ENCODE results near the gene TSPEAR. TPM values are rescaled to one million over a fixed set of nuclear protein-coding genes. Genes with fewer than 3 reads are reported as not detected.

TSPEAR gene
- total and polyA plus RNA-seq, 9 of the 15 experiments (the other 6 are each of a cell fraction or from before 2014, with no cell fraction given), result not detected

DNA sequence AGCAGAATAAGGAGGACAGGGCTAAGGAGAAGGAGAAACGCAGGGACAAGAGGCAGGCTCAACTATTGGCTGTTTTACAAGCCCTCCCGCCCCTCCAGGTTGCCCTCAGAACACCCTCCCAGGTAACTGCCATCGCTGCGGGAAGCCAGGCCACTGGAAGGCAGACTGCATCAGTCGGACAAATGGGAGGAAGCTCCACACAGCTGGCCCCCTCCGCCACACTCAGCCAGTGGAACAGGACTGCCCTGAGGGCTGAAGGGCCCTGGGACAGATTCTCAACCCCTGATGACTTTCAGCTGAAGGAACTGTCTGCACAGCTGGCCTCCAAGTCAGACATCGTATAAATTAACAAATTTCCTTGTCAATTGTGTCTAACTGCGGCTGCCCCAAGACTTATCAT is 234.2 kb downstream of the TSPEAR start:
- FAIRE-seq (no peak), DNase-seq (ENCODE audit: extremely low read depth in 1 of 4, low spot score in 3 of 4) (no peak), ATAC-seq (no peak)
- Histone ChIP-seq H2AFZ (ENCODE audit: low read depth, low read length) (no peak overlapping the region), H3K36me3 (ENCODE audit: control insufficient read depth, insufficient read depth, low read length) (no peaks in the 10 kb centered on the region), H3K9ac (ENCODE audit: insufficient read depth in 1 of 2, low read depth in 2 of 2, low read length in 2 of 2) (no peak overlapping the region), H4K20me1 (replicated peaks; ENCODE audit: control insufficient read depth, insufficient read depth, low read length) (no peaks in the 10 kb centered on the region), H3K27ac (ENCODE audit: extremely low read depth, low read depth, low read length) (no peak overlapping the region), H3K4me3 (no peak overlapping the region), H3K4me2 (ENCODE audit: insufficient read depth, low read length) (no peak overlapping the region), H3K9me1 (ENCODE audit: control insufficient read depth, insufficient read depth, low read length) (no peaks in the 10 kb centered on the region), H3K79me2 (ENCODE audit: control insufficient read depth, insufficient read depth, low read length) (no peaks in the 10 kb centered on the region), H3K4me1 (replicated peaks in 1 of 2; ENCODE audit: control insufficient read depth in 2 of 2, insufficient read depth in 2 of 2, low read length in 2 of 2) (peaks cover 0 to 8% of the 10 kb centered on the region in 2 experiments; a peak in 2 of 5 replicates), H3K27me3 (ENCODE audit: control insufficient read depth in 2 of 2, insufficient read depth in 2 of 2, low read length in 2 of 2) (peaks cover 6 to 32% of the 10 kb centered on the region in 2 experiments; a peak in 3 of 5 replicates), H3K9me3 (replicated peaks; ENCODE audit: control insufficient read depth, insufficient read depth, low read depth, low read length) (no peaks in the 10 kb centered on the region)
- in situ Hi-C loops (cut with MboI), result no loop called here
- TF ChIP-seq YBX1 (IDR thresholded peaks at IDR 0.05) (no peak), SAFB2 (IDR thresholded peaks at IDR 0.05; ENCODE audit: borderline replicate concordance, low read depth, low read length, severe bottlenecking) (no peak), POLR2H (tag; IDR thresholded peaks at IDR 0.05; ENCODE audit: low read depth) (no peak), TBL1XR1 (IDR thresholded peaks at IDR 0.05; ENCODE audit: low read length in 2 of 2) (no peak), CCAR2 (IDR thresholded peaks at IDR 0.05; ENCODE audit: low read depth, low read length) (no peak), ETV6 (IDR thresholded peaks at IDR 0.05; ENCODE audit: borderline replicate concordance in 1 of 2, low read depth in 2 of 2, low read length in 1 of 2) (no peak), ETV6 (CRISPR knock-in tag; IDR thresholded peaks at IDR 0.05; ENCODE audit: borderline replicate concordance) (no peak), MTA1 (IDR thresholded peaks at IDR 0.05; ENCODE audit: borderline replicate concordance) (no peak), ZNF146 (CRISPR knock-in tag; IDR thresholded peaks at IDR 0.05; ENCODE audit: unreplicated experiment) (no peak), SRSF9 (IDR thresholded peaks at IDR 0.05; ENCODE audit: borderline replicate concordance, low read depth, low read length) (no peak), SP1 (CRISPR knock-in tag; IDR thresholded peaks at IDR 0.05) (no peak), NFE2L1 (tag; IDR thresholded peaks at IDR 0.05; ENCODE audit: borderline replicate concordance, low read depth) (no peak), ZNF589 (CRISPR knock-in tag; IDR thresholded peaks at IDR 0.05; ENCODE audit: low read depth) (no peak), KHSRP (IDR thresholded peaks at IDR 0.05) (no peak), ZNF253 (CRISPR knock-in tag; conservative IDR thresholded peaks at IDR 0.05) (no peak), SIN3A (IDR thresholded peaks at IDR 0.05; ENCODE audit: borderline replicate concordance in 2 of 2, control insufficient read depth in 1 of 2, low read depth in 2 of 2, low read length in 2 of 2) (no peak)
- TF ChIP-seq, protein P1, sequence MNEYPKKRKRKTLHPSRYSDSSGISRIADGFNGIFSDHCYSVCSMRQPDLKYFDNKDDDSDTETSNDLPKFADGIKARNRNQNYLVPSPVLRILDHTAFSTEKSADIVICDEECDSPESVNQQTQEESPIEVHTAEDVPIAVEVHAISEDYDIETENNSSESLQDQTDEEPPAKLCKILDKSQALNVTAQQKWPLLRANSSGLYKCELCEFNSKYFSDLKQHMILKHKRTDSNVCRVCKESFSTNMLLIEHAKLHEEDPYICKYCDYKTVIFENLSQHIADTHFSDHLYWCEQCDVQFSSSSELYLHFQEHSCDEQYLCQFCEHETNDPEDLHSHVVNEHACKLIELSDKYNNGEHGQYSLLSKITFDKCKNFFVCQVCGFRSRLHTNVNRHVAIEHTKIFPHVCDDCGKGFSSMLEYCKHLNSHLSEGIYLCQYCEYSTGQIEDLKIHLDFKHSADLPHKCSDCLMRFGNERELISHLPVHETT (CRISPR knock-in tag; conservative IDR thresholded peaks at IDR 0.05 in 1 of 2, IDR thresholded peaks at IDR 0.05 in 1 of 2), result no peak
- TF ChIP-seq, protein P2, sequence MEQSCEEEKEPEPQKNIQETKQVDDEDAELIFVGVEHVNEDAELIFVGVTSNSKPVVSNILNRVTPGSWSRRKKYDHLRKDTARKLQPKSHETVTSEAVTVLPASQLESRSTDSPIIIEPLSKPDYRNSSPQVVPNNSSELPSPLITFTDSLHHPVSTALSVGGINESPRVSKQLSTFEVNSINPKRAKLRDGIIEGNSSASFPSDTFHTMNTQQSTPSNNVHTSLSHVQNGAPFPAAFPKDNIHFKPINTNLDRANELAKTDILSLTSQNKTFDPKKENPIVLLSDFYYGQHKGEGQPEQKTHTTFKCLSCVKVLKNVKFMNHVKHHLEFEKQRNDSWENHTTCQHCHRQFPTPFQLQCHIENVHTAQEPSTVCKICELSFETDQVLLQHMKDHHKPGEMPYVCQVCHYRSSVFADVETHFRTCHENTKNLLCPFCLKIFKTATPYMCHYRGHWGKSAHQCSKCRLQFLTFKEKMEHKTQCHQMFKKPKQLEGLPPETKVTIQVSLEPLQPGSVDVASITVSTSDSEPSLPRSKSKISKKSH (CRISPR knock-in tag; IDR thresholded peaks at IDR 0.05), result no peak
- TF ChIP-seq, protein P3, sequence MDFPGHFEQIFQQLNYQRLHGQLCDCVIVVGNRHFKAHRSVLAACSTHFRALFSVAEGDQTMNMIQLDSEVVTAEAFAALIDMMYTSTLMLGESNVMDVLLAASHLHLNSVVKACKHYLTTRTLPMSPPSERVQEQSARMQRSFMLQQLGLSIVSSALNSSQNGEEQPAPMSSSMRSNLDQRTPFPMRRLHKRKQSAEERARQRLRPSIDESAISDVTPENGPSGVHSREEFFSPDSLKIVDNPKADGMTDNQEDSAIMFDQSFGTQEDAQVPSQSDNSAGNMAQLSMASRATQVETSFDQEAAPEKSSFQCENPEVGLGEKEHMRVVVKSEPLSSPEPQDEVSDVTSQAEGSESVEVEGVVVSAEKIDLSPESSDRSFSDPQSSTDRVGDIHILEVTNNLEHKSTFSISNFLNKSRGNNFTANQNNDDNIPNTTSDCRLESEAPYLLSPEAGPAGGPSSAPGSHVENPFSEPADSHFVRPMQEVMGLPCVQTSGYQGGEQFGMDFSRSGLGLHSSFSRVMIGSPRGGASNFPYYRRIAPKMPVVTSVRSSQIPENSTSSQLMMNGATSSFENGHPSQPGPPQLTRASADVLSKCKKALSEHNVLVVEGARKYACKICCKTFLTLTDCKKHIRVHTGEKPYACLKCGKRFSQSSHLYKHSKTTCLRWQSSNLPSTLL (IDR thresholded peaks at IDR 0.05), result no peak
- no TSS peak for BruUV-seq (replicated peaks)
- ChIA-PET CTCF (ENCODE audit: low intra/inter-chr PET ratio) (no interaction called here), POLR2A (interaction anchor here (1.2 kb wide), 1 partner anchor 10 kb away, joined by 4 read pairs; no protein-coding TSS in a partner anchor)
- under 1% methylated on average over 8 of the region's 8 CpGs for WGBS (ENCODE audit: insufficient coverage, low coverage, missing lambda C conversion rate)
- intact Hi-C loops (cut with micrococcal nuclease), result no loop called here
